IPS-NIHi7 (cell line): ENCODE measurements around the gene MBD4.
A peak's percentile ranks its signal among the peaks of the same experiment; 100 is the strongest.

ENCODE experiments used
- DNase-seq: peaks from one replicate; pipeline ENCODE4 v3.0.0; 2012; ENCODE audit warnings: mixed read lengths; ENCODE audit errors: extremely low spot score

Gene MBD4

DNA sequence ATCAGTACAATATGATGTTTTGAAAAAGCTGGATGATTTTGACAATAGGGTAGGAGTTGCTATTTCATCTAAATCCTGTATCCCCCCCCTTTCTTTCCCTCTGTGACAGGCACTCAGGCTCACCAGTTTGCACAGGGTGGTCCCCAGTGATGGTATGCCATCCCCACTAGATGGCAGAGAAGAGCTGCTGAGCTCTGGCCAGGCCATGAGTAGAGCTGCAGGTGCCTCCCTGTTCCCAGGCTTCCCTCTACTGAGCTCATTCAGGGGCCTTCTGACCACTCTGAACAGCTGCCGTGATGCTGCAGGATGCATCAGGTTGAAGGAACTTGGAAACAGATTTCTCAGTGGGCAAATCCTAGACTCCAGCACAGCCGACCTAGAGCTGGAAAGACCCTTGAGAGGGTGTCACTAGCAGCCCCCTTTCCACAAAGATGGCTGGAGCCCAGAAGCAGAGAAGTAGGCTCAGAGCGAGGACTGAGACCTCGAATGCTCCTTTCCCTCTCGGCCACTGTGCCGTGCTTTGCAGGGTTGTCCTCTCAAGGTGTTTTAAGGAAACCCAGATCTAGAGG is 56.4 kb downstream of the MBD4 start:
- peak; percentile 92 for DNase-seq

DNA sequence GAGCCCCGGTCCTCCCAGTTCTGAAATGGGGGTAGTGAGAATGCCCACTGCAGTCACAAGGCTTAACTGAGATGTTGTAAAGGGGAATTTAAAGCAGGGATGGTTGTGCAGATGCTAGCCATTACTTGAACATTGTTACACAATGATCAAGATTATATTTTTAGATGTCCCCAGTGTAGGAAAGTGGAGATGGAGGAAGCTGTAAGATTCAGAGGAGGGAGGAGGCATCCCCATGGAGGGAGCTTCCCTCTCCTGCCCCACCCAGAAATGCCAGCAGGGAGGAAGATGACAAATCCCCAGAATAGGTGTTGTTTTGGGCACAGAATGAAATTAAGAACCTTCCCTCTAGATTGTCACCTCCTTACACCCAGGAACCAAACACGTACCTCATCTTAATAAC is 57.4 kb downstream of the MBD4 start:
- DNase-seq: no peak
